BLaER1 treated with 17β-estradiol and CSF1 and Interleukin-3, amounts not matched to agents 10 nM and 100 nM (cell line): ENCODE results near the gene LEMD1.

Source experiments
- H3K27ac ChIP-seq, 11 experiments: shearing (Covaris generic); formaldehyde crosslinking; 2 replicates each; pipeline ENCODE4 v1.8.1; 2022
- H3K27me3 ChIP-seq, 11 experiments: shearing (Covaris generic); formaldehyde crosslinking; 2 replicates each; pipeline ENCODE4 v1.8.1; 2022
- H3K36me3 ChIP-seq, 11 experiments: shearing (Covaris generic); formaldehyde crosslinking; 2 replicates each; pipeline ENCODE4 v1.8.1; 2022
- H3K4me1 ChIP-seq, 10 experiments: shearing (Covaris generic); formaldehyde crosslinking; 2 replicates each; pipeline ENCODE4 v1.8.1; 2022
- H3K4me2 ChIP-seq, 11 experiments: shearing (Covaris generic); formaldehyde crosslinking; 2 replicates each; pipeline ENCODE4 v1.8.1; 2022
- H3K4me3 ChIP-seq, 10 experiments: shearing (Covaris generic); formaldehyde crosslinking; 2 replicates each; pipeline ENCODE4 v1.8.1; 2022
- H3K9ac ChIP-seq, 11 experiments: shearing (Covaris generic); formaldehyde crosslinking; 2 replicates each; pipeline ENCODE4 v1.8.1; 2022
- H3K9me3 ChIP-seq, 11 experiments: shearing (Covaris generic); formaldehyde crosslinking; replicated peaks in 1 of 11; 2 replicates each; pipeline ENCODE4 v1.8.1; 2022
- H4K20me1 ChIP-seq, 11 experiments: shearing (Covaris generic); formaldehyde crosslinking; 2 replicates each; pipeline ENCODE4 v1.8.1; 2022
- Cebpa-rat ChIP-seq, 11 experiments: shearing (Covaris generic); IDR thresholded peaks; 2 replicates each; pipeline ENCODE4 v1.8.1; 2022

The LEMD1 gene

DNA sequence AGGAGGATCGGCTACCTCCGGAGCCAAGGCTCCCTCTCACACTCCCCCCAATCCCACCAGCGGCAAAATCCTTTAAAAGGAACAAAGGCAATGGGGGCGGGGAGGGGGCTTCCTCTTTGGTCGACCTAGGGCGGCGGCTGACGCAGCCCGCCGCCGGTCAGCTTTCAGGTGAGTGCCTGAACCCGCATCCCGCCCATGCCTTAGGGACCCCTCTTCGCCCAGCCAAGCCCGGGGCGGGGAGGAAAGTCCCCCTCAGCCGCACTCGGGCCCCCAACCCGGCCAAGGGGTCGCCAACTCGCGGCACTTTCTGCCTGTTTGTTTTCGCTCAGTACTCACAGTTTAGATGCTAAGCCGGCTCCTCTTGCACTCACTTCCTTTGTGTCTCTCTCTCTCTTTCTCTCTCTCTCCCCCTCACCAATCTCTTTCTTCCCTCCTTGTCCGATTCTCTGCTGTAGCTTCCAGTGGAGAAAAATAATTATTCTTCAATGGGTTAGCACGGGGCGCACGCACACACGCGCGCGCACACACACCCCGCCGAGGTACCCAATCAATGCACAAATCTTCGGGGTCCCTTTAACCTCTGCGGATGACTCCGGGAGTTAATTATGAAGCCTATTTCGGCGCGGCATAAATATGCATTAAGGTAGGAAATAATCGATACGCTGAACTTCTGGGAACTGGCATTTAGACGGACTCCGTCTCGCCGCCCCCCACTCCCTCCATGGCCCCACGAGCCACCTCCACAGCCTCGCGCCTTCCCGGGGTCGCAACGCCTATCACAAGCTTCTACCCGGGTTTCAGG lies 33.9 kb upstream of the LEMD1 start, which contains the start of gene BLACAT1:
Gene BLACAT1 (minus strand): TSS at position 465 of the 802 bp plus-strand sequence.
- Histone ChIP-seq H3K4me3 (0 out of 20 replicates have a peak within 1 kb of the TSS, but pooled peaks of 1 of the 10 experiments have one; percentile 31), H3K27me3 (peaks cover 80 to 100% (median 97%) of the 10 kb centered on the region in 11 experiments), H4K20me1 (peaks cover 0 to 40% (median 16%) of the 10 kb centered on the region in 11 experiments; a peak in 12 of 22 replicates), H3K36me3 (no peaks in the 10 kb centered on the region), H3K9me3 (peaks cover 0 to 7% (median 0%) of the 10 kb centered on the region in 11 experiments; a peak in 1 of 22 replicates), H3K4me1 (peaks cover 0 to 4% (median under 1%) of the 10 kb centered on the region in 10 experiments; a peak in 4 of 20 replicates), H3K9ac (no peak within 1 kb of the TSS), H3K4me2 (peak within 1 kb of the TSS in 10 of 11 experiments; percentile 10 to 52 (median 24); a peak in 13 of 22 replicates), H3K27ac (no peak within 1 kb of the TSS)
- no peak for TF ChIP-seq Cebpa-rat (IDR thresholded peaks at IDR 0.05)

DNA sequence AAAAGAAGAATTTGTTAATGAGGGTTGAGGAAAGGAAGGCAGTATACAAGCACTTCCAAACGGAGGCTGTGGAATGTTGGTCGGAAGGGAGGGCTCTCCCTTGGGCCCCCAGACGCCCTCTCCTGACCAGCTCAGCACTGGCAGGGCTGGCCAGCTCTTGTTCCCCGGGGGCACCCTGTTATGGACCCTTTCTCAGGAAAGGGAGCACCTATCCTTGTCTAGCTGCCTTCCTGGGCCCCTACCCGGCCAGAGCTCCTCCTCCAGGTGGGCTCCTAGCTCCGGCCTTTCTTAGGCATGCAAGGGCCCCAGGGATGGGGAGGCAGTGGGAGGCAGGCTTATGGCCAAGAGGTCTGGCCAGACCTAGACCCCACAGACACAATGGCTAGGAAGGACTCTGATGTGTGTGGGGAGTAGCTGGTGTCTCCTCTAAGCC lies 33.1 kb upstream of the LEMD1 start:
- Histone ChIP-seq H4K20me1 (peaks cover 0 to 40% (median 16%) of the 10 kb centered on the region in 11 experiments; a peak in 12 of 22 replicates), H3K9me3 (peaks cover 0 to 7% (median 0%) of the 10 kb centered on the region in 11 experiments; a peak in 1 of 22 replicates), H3K4me2 (no peak overlapping the region), H3K36me3 (no peaks in the 10 kb centered on the region), H3K4me1 (peaks cover 0 to 9% (median 5%) of the 10 kb centered on the region in 10 experiments; a peak in 8 of 20 replicates), H3K4me3 (no peak overlapping the region), H3K27me3 (peaks cover 75 to 96% (median 92%) of the 10 kb centered on the region in 11 experiments), H3K27ac (no peak overlapping the region), H3K9ac (no peak overlapping the region)
- TF ChIP-seq Cebpa-rat (IDR thresholded peaks at IDR 0.05) = no peak

DNA sequence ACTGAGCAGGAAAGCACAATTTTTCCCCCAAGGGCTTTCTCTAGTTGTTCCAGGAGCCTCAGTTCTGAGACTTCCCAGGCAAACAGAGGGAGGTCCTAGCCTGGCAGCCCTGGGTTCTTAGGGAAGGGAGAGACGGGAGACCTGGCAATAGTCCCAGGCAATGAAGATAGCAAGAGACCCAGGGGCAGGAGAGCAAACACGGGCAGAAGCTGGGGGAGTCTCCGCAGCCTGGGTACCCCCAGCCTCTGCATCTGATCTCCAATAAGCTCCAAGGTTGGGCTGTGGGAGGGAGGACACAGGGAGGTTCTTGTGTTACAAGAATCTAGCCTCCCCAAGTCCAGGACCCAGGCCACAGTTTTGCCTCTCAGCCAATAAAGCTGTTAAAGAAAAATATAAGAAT lies 31.6 kb upstream of the LEMD1 start:
- peaks cover 9 to 21% (median 17%) of the 10 kb centered on the region in 10 experiments for H3K4me1 ChIP-seq
- no peak overlapping the region for H3K4me3 ChIP-seq
- H3K27me3 ChIP-seq = peaks cover 67 to 82% (median 80%) of the 10 kb centered on the region in 11 experiments
- H3K27ac ChIP-seq = no peak overlapping the region
- peaks cover 0 to 40% (median 16%) of the 10 kb centered on the region in 11 experiments; a peak in 12 of 22 replicates for H4K20me1 ChIP-seq
- peaks cover 0 to 7% (median 0%) of the 10 kb centered on the region in 11 experiments; a peak in 1 of 22 replicates for H3K9me3 ChIP-seq
- no peak for TF ChIP-seq Cebpa-rat (IDR thresholded peaks at IDR 0.05)
- no peaks in the 10 kb centered on the region for H3K36me3 ChIP-seq
- H3K4me2 ChIP-seq = no peak overlapping the region
- no peak overlapping the region for H3K9ac ChIP-seq

DNA sequence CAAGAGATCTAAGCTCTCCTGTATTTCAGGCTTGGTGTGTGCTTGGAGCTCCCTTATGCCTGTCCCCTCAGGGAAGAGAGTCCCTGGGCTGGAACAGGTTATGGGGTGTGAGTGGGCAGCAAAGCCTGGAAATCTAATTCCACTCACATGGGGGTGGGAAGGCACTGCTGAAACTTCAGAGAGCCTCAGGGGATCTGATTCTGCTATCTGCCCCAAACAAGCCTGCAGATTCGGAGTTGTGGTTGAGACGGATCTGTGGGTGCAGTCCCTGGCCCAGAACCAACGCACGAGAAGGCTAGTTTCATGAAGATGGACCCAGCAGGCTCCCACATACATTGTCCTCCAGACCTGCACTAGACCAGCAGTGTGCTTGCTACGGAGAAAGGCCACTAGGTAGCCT lies 31.1 kb upstream of the LEMD1 start:
- Histone ChIP-seq H3K36me3 (no peaks in the 10 kb centered on the region), H3K9ac (no peak overlapping the region), H3K27ac (no peak overlapping the region), H3K4me3 (no peak overlapping the region), H3K4me2 (no peak overlapping the region), H3K27me3 (peaks cover 62 to 76% (median 74%) of the 10 kb centered on the region in 11 experiments), H4K20me1 (peaks cover 0 to 35% (median 16%) of the 10 kb centered on the region in 11 experiments; a peak in 12 of 22 replicates), H3K4me1 (peaks cover 9 to 26% (median 22%) of the 10 kb centered on the region in 10 experiments), H3K9me3 (0 out of 22 replicates have a peak, but pooled peaks cover 0 to 5% (median 0%) of the 10 kb centered on the region in 11 experiments)
- no peak for TF ChIP-seq Cebpa-rat (IDR thresholded peaks at IDR 0.05)

DNA sequence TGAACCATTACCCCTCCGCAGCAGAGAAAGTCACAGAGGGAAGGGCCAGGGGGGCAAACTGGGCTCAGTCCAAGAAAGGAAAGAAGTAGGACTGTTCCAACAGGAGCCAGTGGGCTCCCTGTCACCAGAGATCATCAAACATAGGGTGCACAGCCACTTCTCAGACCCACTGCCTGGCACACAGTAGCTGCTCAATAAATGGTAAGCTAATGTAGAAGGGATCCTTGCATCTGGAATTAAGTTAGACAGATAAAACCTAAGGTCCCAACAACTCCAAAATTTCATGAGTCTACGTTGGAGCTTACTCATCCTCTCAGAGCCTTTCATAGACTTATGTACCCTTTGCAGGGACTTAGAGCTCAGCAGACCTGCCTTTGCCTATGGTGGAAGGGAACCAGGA lies 30.5 kb upstream of the LEMD1 start:
- no peak overlapping the region for H3K9ac ChIP-seq
- no peaks in the 10 kb centered on the region for H3K36me3 ChIP-seq
- 0 out of 22 replicates have a peak, but pooled peaks cover 0 to 5% (median 0%) of the 10 kb centered on the region in 11 experiments for H3K9me3 ChIP-seq
- H3K4me2 ChIP-seq = no peak overlapping the region
- H3K4me3 ChIP-seq = no peak overlapping the region
- TF ChIP-seq Cebpa-rat (IDR thresholded peaks at IDR 0.05) = no peak
- peaks cover 0 to 32% (median 16%) of the 10 kb centered on the region in 11 experiments; a peak in 12 of 22 replicates for H4K20me1 ChIP-seq
- peaks cover 56 to 71% (median 69%) of the 10 kb centered on the region in 11 experiments for H3K27me3 ChIP-seq
- peaks cover 9 to 32% (median 24%) of the 10 kb centered on the region in 10 experiments for H3K4me1 ChIP-seq
- H3K27ac ChIP-seq = no peak overlapping the region

DNA sequence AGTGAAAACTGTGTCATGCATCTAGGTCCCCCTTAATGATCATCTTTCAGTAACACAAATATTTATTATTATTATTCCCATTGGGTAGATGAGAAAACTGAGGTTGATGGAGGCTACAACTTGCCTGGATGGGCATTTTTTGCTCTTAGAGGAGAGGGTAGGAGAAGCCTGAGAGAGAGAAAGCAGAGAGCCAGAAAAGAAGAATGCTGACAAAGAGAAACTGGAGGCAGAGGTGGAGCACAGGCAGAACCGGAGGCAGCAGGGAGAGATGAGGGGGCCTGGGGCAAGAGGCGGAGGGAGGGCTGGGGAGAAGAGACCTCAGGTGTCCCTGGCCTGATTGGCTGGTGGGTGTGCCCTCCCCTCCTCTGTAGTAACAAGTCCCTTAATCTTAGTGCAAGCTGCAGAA lies 29.9 kb upstream of the LEMD1 start:
- H3K27ac ChIP-seq = no peak overlapping the region
- no peak for TF ChIP-seq Cebpa-rat (IDR thresholded peaks at IDR 0.05)
- no peak overlapping the region for H3K4me3 ChIP-seq
- H4K20me1 ChIP-seq = peaks cover 0 to 32% (median 16%) of the 10 kb centered on the region in 11 experiments; a peak in 12 of 22 replicates
- H3K9ac ChIP-seq = no peak overlapping the region
- peaks cover 9 to 32% (median 24%) of the 10 kb centered on the region in 10 experiments for H3K4me1 ChIP-seq
- H3K9me3 ChIP-seq = 0 out of 22 replicates have a peak, but pooled peaks cover 0 to 5% (median 0%) of the 10 kb centered on the region in 11 experiments
- H3K4me2 ChIP-seq = no peak overlapping the region
- peaks cover 50 to 65% (median 63%) of the 10 kb centered on the region in 11 experiments for H3K27me3 ChIP-seq
- H3K36me3 ChIP-seq = no peaks in the 10 kb centered on the region

DNA sequence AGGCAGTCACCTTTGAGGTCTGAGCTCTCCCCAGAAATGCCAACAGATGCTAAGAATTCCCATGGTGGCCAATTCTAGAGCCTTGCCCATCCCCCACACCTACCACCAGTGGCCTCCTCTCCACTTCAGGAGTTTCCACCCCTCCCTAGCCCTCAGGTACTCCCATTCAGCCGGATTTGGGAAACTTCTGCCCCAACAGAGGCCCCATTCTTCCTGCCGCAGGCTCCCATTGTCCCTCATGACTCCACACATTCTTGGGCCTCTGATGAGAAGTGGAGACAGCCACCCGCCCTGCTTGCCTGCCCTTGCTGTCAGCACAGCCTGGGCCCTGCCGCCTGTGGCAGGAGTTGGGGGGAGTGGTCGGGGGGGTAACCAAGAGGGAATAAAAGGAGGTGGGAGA lies 29.3 kb upstream of the LEMD1 start:
- no peak for TF ChIP-seq Cebpa-rat (IDR thresholded peaks at IDR 0.05)
- H4K20me1 ChIP-seq = peaks cover 0 to 32% (median 13%) of the 10 kb centered on the region in 11 experiments; a peak in 12 of 22 replicates
- peak overlapping the region in 1 of 11 experiments; percentile 56; a peak in 1 of 22 replicates for H3K4me2 ChIP-seq
- H3K9ac ChIP-seq = no peak overlapping the region
- peaks cover 9 to 32% (median 23%) of the 10 kb centered on the region in 10 experiments for H3K4me1 ChIP-seq
- H3K27ac ChIP-seq = no peak overlapping the region
- no peaks in the 10 kb centered on the region for H3K36me3 ChIP-seq
- H3K9me3 ChIP-seq = 0 out of 22 replicates have a peak, but pooled peaks cover 0 to 2% (median 0%) of the 10 kb centered on the region in 11 experiments
- H3K27me3 ChIP-seq = peaks cover 45 to 60% (median 57%) of the 10 kb centered on the region in 11 experiments
- H3K4me3 ChIP-seq = no peak overlapping the region

DNA sequence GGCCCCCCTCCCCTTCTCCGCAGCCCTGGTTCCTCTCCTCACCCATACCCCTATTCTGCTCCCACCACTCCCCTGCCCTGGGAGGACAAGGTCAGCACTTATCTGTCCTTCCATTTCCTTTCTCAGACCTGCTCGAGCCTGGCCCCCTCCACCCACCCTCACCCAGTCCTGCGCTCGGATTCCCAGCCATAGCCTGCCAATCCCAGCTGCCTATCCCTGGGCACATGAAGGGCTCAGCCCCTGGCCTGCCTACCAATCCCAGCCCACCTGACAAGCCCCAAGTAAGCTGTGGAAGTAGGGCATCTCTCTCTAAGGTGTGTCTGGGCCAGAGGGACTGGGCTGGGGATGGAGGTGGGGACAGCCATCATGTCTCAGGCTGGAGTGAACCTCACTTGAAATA lies 28.6 kb upstream of the LEMD1 start:
- peaks cover 9 to 32% (median 23%) of the 10 kb centered on the region in 10 experiments for H3K4me1 ChIP-seq
- no peak overlapping the region for H3K9ac ChIP-seq
- H3K4me3 ChIP-seq = no peak overlapping the region
- no peaks in the 10 kb centered on the region for H3K9me3 ChIP-seq
- H3K27ac ChIP-seq = no peak overlapping the region
- peaks cover 37 to 60% (median 50%) of the 10 kb centered on the region in 11 experiments for H3K27me3 ChIP-seq
- TF ChIP-seq Cebpa-rat (IDR thresholded peaks at IDR 0.05) = no peak
- H4K20me1 ChIP-seq = peaks cover 0 to 29% (median 6%) of the 10 kb centered on the region in 11 experiments; a peak in 10 of 22 replicates
- H3K36me3 ChIP-seq = no peaks in the 10 kb centered on the region
- peak overlapping the region in 5 of 11 experiments; percentile 4 to 56 (median 14); a peak in 3 of 22 replicates for H3K4me2 ChIP-seq
